HG03439 (cell line): ENCODE data around the gene PAXIP1.

ENCODE experiments used
- ATAC-seq: cut with Tn5 transposase; IDR thresholded peaks from one replicate; pipeline ENCODE4 v1.9.1; 2021; ENCODE audit warnings: mild to moderate bottlenecking, moderate library complexity; ENCODE audit not compliant: unreplicated experiment

PAXIP1 gene

DNA sequence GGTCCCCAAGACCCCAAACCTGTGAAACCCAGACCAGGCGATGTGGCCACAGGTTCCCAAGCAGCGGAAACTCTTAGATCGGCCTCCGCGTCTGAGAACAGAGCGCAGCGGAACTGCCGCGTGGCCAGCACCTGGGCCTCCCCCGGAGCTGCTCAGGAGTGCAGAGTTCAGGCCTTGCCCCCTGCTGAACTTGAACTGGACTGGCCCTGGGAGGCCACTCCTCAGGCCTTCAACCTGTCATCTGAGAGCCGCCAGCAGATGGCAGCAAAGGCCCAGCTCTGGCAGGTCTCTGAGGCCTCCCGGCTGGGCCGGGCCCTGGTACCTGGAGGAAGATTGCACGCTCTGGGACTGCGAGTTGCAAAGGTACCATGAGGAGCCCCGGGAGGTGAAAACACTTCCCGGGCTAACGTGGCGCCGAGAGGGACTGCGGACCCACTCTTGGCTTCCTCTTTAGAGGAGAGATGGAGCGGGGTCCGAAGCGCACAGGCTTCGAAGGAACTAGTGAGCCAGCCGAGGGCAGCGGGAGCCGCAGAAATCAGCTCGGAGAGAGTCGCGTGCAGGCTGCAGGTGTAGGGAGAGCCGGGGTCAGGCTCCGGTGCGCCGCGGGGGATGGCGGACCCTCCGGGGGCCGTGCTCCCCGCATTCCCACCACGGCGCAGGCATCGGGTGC lies 89.2 kb downstream of the PAXIP1 start:
- ATAC-seq, result peak; percentile 96

- ATAC-seq, result no peak
These were observed 89.9 kb downstream of the PAXIP1 start for GRCh38 chr7:154912871-154913637.

DNA sequence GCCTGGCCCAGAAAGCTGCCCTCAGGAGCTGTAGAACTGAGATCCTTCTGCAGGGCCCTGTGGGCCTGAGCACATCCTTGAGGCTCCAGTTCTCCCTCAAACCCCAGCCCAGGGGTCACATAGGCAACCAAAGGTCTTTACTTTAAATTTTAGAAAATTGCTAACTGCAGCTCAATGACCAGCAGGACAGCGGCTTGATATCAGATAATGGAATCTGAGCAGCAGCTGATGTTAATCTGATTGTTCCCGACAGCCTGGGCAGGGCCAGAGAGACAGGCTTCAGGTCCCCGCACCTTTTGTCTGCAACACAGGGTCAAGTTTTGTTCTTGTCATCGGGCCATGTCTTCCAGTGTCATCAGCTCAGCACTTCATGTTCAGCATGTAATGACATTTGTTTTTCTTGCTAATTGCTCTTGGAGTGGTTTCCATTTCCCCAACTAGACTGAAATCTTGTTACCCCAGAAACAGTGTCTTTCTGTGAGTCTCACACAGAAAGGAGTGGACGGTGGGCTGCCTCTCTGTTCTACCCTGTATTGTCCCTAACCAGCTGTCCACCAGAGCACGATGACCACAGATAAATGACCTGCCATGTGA lies 91.0 kb downstream of the PAXIP1 start:
- ATAC-seq, result no peak

DNA sequence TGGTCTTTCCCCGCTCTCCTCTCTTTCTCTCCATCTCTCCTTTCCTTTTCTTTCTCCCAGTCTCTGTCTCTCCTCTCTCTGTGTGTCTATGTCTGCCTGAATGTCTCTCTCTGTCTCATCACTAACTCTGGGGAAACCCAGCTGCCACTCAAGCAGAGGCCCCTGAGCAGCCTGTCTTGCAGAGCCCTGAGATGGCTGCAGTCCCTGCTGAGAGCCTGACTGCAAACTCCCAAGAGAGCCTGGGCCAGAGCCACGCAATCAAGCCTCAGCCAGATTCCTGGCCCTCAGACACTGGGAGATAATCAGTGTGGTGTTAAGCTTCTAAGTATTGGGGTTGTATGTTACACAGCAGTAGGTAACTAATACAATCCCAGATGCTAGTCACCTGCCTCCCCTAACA lies 91.5 kb downstream of the PAXIP1 start:
- ATAC-seq, result no peak

DNA sequence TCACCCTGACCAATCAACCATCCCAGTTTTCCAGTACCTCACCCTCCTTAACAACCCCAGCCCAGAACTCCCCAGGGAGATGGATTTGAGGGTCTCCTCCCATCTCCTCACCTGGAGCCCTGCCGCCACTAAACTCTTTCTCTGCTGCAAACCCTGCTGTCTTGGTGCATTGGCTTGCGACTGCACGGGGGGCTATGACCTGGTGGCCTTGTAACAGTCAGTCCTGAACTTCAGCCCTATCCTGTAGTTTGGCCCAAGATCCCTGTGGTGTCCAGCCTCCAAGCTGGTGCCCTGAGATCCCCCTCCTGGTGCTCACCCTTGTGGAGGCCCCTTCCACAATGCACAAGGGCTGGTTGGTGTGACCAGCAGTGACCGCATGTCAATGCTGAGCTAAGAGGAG lies 91.9 kb downstream of the PAXIP1 start:
- ATAC-seq, result no peak

- ATAC-seq, result no peak
These were observed 92.8 kb downstream of the PAXIP1 start for GRCh38 chr7:154910125-154910524.

DNA sequence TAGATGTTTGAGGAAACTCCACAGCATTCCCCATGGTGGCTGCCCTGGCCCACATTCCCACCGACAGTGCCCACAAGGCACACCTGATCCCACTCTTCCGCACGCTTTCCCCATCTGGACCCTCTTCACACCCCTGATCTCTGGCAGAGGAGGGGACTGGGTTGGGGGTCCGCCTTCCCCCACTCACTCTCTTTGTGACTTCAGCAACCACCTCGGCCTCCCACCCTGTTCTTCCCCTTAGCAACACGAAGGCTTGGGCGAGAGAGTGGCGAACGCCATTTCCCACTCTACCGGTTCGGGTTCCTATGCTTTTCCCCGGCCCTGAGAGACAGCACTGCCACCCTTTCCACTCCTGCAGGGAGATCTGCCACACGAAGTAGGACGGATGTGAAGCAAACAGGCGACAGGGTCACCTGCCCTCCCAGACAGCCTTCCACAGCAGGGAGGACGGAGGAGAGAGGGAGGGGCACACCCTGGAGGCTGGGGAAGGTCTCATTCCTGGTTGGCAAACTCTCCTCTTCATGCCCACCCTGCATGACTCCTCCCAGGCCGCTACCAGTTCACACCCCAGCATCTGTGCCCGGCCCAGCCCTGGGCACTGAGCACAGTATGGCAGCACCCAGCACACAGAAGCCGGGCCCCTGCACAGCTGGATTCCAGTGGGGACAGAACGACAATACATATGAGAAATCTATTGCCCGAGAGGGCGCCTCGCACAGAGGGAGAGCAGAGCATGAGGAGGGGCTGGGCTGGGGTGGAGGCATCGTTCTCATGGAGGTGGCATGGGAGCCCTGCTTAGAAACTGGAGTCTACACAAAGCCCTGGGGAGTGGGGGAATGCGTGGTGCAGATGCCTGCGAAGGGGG lies 93.5 kb downstream of the PAXIP1 start:
- ATAC-seq, result no peak

DNA sequence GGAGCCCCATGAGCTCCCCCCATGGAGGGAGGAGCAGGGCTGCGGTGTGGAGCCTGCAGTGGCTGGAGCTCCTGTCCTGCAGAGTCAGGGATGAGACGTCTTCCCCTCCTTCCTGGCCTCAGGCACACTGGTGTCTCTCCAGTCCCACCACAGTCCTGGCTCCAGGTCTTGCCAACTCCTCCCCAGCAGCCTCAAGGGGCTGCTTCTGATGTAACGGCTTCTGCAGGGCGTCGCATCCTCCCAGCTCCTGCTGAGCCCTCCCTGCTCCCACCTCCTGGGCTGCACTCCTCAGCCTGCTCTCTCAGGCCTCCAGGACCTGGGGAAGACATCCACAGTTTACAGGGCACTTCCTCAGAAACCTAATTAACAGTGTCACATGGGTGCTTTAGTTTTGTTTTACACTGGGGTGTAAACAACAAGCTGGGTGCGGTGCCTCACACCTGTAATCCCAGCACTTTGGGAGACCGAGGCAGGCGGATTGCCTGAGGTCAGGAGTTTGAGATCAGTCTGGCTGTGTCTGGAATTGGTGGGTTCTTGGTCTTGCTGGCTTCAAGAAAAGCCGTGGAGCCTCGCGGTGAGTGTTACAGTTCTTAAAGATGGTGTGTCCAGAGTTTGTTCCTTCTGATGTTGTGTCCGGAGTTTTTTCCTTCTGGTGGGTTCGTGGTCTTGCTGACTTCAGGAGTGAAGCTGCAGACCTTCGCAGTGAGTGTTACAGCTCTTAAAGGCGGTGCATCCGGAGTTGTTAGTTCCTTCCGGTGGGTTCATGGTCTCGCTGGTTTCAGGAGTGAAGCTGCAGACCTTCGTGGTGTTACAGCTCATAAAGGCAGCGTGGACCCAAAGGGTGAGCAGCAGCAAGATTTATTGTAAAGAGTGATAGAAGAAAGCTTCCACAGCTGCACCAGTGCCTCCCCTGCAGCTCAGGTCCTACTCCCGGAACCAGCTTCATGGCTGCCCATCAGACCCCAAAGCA lies 95.0 kb downstream of the PAXIP1 start:
- ATAC-seq, result no peak

- no peak for ATAC-seq
These were observed 96.1 kb downstream of the PAXIP1 start for GRCh38 chr7:154906736-154907355.

DNA sequence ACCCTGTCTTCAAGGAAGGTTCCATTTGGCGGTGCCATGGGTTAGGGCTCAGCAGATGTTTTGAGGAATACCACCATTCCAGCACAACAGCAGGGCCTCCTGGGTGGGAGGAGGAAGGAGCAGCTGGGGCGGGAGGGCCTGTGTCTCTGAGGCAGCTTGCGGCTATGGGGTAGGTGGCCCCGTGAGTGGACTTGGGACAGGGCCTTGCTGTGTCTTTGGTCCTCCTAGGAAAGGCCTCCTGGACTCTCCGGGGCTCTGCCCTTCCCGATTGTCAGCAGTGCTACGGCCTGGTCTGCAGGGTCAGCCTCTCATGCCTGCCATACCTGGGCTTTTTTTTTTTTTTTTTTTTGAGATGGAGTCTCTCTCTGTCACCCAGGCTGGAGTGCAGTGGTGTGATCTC lies 96.7 kb downstream of the PAXIP1 start:
- no peak for ATAC-seq

- ATAC-seq, result no peak
These were observed 97.3 kb downstream of the PAXIP1 start for GRCh38 chr7:154905615-154906014.

- no peak for ATAC-seq
These were observed 97.8 kb downstream of the PAXIP1 start for GRCh38 chr7:154905146-154905545.

- ATAC-seq, result no peak
These were observed 99.7 kb downstream of the PAXIP1 start for GRCh38 chr7:154903083-154903731.

DNA sequence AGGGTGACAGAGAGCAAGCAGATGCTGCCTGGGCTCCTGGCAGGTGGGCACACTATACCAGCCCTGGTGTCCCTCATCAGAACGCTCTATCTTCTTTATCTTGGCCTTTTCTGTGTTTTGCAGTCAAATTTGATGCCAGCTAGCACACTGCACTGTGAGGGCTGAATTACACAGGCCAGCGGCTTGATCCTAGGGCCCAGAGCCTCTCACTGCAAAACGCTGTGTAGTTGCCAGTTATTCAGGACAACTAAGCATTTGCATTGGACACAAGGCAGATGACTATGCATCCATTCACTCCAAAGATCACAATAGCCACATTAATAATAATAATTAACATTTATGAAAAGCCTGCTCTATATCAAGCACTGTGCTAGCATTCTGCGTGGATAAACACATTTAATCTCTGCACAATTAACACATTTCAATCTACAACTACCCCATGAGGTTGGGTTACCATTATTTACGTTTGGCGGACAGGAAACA lies 100.3 kb downstream of the PAXIP1 start:
- ATAC-seq, result no peak

- ATAC-seq, result no peak
These were observed 103.1 kb downstream of the PAXIP1 start for GRCh38 chr7:154899862-154900261.

DNA sequence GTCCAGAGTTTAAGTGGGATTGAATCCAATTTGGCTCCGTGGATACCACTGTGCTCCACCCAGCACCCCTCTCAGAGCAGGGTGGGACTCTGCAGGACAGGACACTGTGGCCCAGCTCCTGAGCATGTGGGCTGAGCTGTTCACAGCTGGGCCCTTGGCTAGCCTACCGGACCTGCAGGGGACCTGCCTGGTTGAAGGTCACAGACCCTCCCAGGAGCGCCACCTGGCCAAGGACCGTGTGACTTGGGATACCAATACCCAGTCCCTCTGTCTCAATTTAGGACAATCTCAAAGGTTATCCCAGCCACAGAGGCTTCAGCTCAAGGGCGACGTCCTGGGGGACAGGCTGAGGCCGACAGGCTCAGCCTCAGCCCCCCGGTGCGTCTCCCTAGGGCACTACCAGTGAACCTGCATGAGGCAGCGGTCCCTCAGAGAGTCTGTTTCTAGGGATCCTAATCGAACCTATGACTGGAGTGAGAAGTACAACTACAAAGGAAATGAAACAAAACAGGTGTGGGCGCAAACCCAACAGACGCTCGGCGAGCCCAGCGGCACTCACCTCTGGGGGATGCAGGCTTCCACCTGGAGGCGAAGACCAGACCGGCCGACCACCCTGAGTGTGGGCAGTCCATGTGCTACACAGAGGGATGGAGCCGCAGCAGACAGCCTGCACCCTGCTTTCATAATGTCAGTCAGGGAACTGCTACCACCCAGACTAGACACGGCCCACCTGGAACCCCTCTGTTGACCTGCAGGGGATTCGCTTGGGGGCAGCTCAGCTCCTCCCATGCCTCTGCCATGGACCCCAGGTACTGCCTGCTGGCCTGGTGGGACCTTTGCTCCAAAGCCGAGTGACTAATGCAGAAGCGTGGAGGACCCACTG lies 103.7 kb downstream of the PAXIP1 start:
- ATAC-seq, result no peak

DNA sequence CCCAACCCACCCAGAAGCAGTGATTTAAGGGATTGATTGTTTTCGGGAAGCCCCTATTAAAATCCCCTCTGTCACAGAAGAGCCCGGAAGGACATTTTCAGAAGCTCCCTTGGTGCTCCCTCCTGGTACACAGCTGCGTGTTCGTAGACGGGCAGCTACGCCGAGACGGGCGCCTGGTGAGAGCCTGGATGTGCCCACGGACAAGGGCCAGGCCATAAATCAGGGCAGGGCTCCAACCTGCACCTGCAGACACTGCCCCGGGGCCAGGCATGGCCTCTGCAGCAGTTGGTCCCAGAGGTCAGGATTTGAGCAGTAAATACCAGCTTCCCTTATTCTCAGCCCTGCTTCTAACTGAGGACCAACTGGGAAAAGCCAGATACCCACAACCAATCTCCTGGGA lies 106.8 kb downstream of the PAXIP1 start:
- ATAC-seq, result no peak
